22Rv1 (cell line): ENCODE data around the gene TOMM20.

ENCODE experiments used
- CTCF ChIP-seq: fragments of 450-650 bp; IDR thresholded peaks from 2 replicates; pipeline ENCODE4 v1.5.1; 2017; ENCODE audit warnings: mild to moderate bottlenecking
- ZFX ChIP-seq: fragments of 450-650 bp; IDR thresholded peaks from 2 replicates; pipeline ENCODE4 v1.6.1; 2017; ENCODE audit warnings: antibody characterized with exemption, borderline replicate concordance

DNA sequence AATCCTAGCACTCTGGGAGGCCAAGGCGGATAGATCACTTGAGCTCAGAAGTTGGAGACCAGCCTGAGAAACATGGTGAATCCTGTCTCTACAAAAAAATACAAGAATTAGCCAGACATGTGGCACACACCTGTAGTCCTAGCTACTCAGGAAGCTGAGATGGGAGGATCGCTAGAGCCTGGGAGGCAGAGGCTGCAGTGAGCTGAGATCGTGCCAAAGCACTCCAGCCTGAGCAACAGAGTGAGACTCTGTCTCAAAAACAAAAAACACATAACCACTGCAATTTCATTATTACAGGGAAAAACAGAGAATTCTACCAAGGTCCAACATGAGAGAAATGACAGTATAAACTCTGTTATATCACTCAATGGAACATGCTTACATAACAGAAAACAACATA is 4.4 kb upstream of the TOMM20 start:
- TF ChIP-seq CTCF (no peak), ZFX (no peak)
